ENCODE results near the gene PRIM1.

GRCh38 chr12:56723352-56723751 is 28.8 kb downstream of the PRIM1 start:
- TF ChIP-seq CTCF (IDR thresholded peaks at IDR 0.05), result no peak
- no peak for TF ChIP-seq POLR2A (IDR thresholded peaks at IDR 0.05)
